ENCODE data around the gene APOM.

GRCh38 chr6:31701666-31702404 lies 46.1 kb downstream of the APOM start:
- TF ChIP-seq POU6F1 (CRISPR knock-in tag; IDR thresholded peaks at IDR 0.05; ENCODE audit: borderline replicate concordance, low read depth) (no peak), TSHZ2 (CRISPR knock-in tag; IDR thresholded peaks at IDR 0.05) (no peak), TCF4 (CRISPR knock-in tag; IDR thresholded peaks at IDR 0.05; ENCODE audit: borderline replicate concordance) (no peak)

All from SK-N-SH treated with all-trans-retinoic acid at 6 μM for 48 hours (cell line).